SK-N-SH (cell line): ENCODE results near the gene COL23A1. TPM values are rescaled to one million over a fixed set of nuclear protein-coding genes. Genes with fewer than 3 reads are reported as not detected.

Source experiments
- CTCF ChIA-PET: fragments of 300-600, 350-600 bp; formaldehyde crosslinking; extraction: SDS; loops from one replicate; lab custom pipeline; 2021; lab: Yijun Ruan, JAX
- POLR2A ChIA-PET: fragments of 350-600 bp; sonication (Branson Sonifier 250); formaldehyde crosslinking; extraction: SDS; loops from one replicate; lab custom pipeline; 2020; ENCODE audit warnings: antibody characterized with exemption, inconsistent platforms; lab: Yijun Ruan, JAX
- DNase-seq: peaks from one replicate; pipeline ENCODE4 v3.0.0; 2012
- H2AFZ ChIP-seq: fragments of 200-600 bp; sonication (generic); 2 replicates; pipeline ENCODE4 v1.8.1; 2016; ENCODE audit warnings: antibody characterized with exemption, mild to moderate bottlenecking, low read depth
- H3F3A ChIP-seq: fragments of 200-600 bp; sonication (generic); replicated peaks from 2 replicates; pipeline ENCODE3; 2016; ENCODE audit warnings: antibody characterized with exemption, mild to moderate bottlenecking; ENCODE audit not compliant: insufficient read depth
- H3K27ac ChIP-seq, 2 experiments: fragments of 200-500 bp in 1 of 2; fragments of 200-600 bp in 1 of 2; sonication (Bioruptor generic) in 1 of 2; sonication (generic), shearing (Covaris generic) in 1 of 2; 2 replicates each; pipeline versions ENCODE4 v1.5.1 to v1.6.1; 2014 to 2016; ENCODE audit warnings: low read depth in 2 of 2, inconsistent platforms in 1 of 2, low read length in 1 of 2, mild to moderate bottlenecking in 1 of 2, mixed read lengths in 1 of 2
- H3K27me3 ChIP-seq: fragments of 200-600 bp; sonication (generic), shearing (Covaris generic); 2 replicates; pipeline ENCODE4 v1.6.1; 2016; ENCODE audit warnings: mixed run types; ENCODE audit not compliant: insufficient read depth
- H3K36me3 ChIP-seq, 2 experiments: fragments of 200-500 bp in 1 of 2; fragments of 200-600 bp in 1 of 2; sonication (Bioruptor generic) in 1 of 2; sonication (generic) in 1 of 2; replicated peaks in 1 of 2; 2 replicates each; pipeline versions ENCODE3 to v1.5.1; 2014 to 2016; ENCODE audit warnings: low read length in 1 of 2, mild to moderate bottlenecking in 1 of 2; ENCODE audit not compliant: insufficient read depth in 2 of 2, control insufficient read depth in 1 of 2
- H3K4me1 ChIP-seq, 2 experiments: fragments of 200-500 bp in 1 of 2; fragments of 200-600 bp in 1 of 2; sonication (Bioruptor generic) in 1 of 2; sonication (generic), shearing (Covaris generic) in 1 of 2; 2 replicates each; pipeline versions ENCODE4 v1.5.1 to v1.6.1; 2014 to 2016; ENCODE audit warnings: low read depth in 1 of 2, low read length in 1 of 2, mixed run types in 1 of 2; ENCODE audit not compliant: insufficient read depth in 2 of 2, control insufficient read depth in 1 of 2
- H3K4me2 ChIP-seq: fragments of 200-600 bp; sonication (generic), shearing (Covaris generic); 2 replicates; pipeline ENCODE4 v1.6.1; 2017; ENCODE audit warnings: mixed run types
- H3K4me3 ChIP-seq, 2 experiments: fragments of 200-500 bp in 1 of 2; fragments of 200-600 bp in 1 of 2; sonication (Bioruptor generic) in 1 of 2; sonication (generic), shearing (Covaris generic) in 1 of 2; 2 replicates each; pipeline versions ENCODE4 v1.5.1 to v1.8.1; 2014 to 2016; ENCODE audit warnings: low read depth in 2 of 2, inconsistent platforms in 1 of 2, low read length in 1 of 2, mild to moderate bottlenecking in 1 of 2, mixed read lengths in 1 of 2, moderate library complexity in 1 of 2
- H3K79me2 ChIP-seq: fragments of 200-600 bp; sonication (generic); 2 replicates; pipeline ENCODE4 v1.8.1; 2017; ENCODE audit warnings: mild to moderate bottlenecking; ENCODE audit not compliant: insufficient read depth
- H3K9ac ChIP-seq: fragments of 200-600 bp; sonication (generic); 2 replicates; pipeline ENCODE4 v1.6.1; 2017; ENCODE audit warnings: mixed run types
- H3K9me2 ChIP-seq: fragments of 200-600 bp; sonication (generic); 2 replicates; pipeline ENCODE4 v1.6.1; 2017; ENCODE audit warnings: mixed run types
- H3K9me3 ChIP-seq: fragments of 200-600 bp; sonication (generic); 2 replicates; pipeline ENCODE4 v1.6.1; 2017; ENCODE audit warnings: mixed run types, mild to moderate bottlenecking, moderate library complexity
- H4K20me1 ChIP-seq: fragments of 200-600 bp; sonication (generic); 2 replicates; pipeline ENCODE4 v1.6.1; 2017; ENCODE audit warnings: mild to moderate bottlenecking, mixed run types; ENCODE audit not compliant: insufficient read depth
- EZH2phosphoT487 ChIP-seq: fragments of 200-600 bp; sonication (generic); IDR thresholded peaks from 2 replicates; pipeline ENCODE4 v1.6.1; 2017; ENCODE audit warnings: low read depth, mixed run types, mild to moderate bottlenecking, antibody characterized with exemption, moderate library complexity, borderline replicate concordance
- GATA2 ChIP-seq: sonication (generic); formaldehyde crosslinking; IDR thresholded peaks from 2 replicates; pipeline ENCODE4 v1.5.0; 2020; ENCODE audit warnings: mild to moderate bottlenecking, missing genetic modification reagents
- MEF2A ChIP-seq: IDR thresholded peaks from 2 replicates; pipeline ENCODE4 v1.4.0; 2012; ENCODE audit warnings: low read depth, borderline replicate concordance
- RXRA ChIP-seq: IDR thresholded peaks from 2 replicates; pipeline ENCODE4 v1.4.0; 2012; ENCODE audit warnings: low read depth, mild to moderate bottlenecking, borderline replicate concordance
- TAF1 ChIP-seq: IDR thresholded peaks from 2 replicates; pipeline ENCODE4 v1.6.1; 2012; ENCODE audit warnings: low read depth, mild to moderate bottlenecking, low read length, moderate library complexity, borderline replicate concordance
- WGBS: methylation state at CpG from one replicate; pipeline ENCODE4 v1.1.6; 2017; ENCODE audit warnings: low lambda C conversion rate; 5-methylcytosine and 5-hydroxymethylcytosine counted together
- polyA plus RNA-seq, 3 experiments: library from polyadenylated mRNA; depleted of rRNA; stranded (reverse); fragments of >200 nt; gene quantifications; 2 replicates each; pipeline ENCODE4 v1.2.3, GENCODE V29; 2012
- TF ChIP-seq, protein P1 (sequence below): fragments of 200-600 bp; sonication (generic); IDR thresholded peaks from 2 replicates; pipeline ENCODE4 v1.6.1; 2017; ENCODE audit warnings: antibody characterized with exemption, mild to moderate bottlenecking, moderate library complexity
- TF ChIP-seq, protein P2 (sequence below): IDR thresholded peaks from 2 replicates; pipeline ENCODE4 v1.4.0; 2012; ENCODE audit warnings: low read depth, borderline replicate concordance

COL23A1 gene
- polyA plus RNA-seq, 1 of the 3 experiments (the other 2 are of a cell fraction), result 0.10 TPM

DNA sequence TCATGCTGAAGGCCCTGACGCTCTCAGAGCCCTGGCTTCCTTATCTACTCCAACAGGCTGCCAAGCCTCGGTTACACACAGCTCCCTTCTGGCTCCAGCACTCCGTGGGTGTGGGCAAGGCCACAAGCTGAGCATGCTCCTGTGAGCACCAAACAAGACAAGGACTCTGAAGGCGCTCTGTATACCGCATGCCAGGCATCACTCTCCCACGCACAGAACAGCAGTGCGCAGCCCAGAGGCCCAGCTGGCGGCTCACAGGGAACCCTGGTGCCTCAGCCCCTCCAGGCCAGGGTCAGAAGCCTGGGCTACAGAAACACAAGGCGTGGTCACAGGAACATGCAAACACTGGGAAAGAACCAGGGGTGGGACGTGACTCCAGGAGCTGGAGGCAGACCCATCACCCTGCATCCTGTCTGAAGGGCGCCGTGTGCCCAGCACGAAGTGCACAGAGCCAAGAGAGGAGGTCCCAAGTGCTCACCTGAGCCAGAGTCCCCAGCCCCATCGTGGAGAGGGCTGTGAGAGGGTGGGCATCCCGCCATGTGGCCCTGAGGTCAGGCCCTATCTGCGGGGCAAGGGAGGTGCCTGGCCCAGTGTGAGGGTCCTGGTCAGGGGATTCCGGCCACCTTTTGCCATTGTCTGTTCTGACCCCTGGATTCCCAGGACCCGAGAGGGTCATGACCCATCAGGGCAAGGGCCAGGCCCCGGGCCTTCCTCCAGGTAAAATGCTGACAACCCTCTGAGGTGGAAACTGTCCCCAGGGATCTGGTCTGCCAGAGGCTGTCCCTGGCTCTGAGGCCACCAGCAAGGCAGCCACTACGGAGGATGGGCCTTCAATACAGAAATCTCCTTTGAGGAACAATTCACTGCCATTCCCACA is 54.7 kb downstream of the COL23A1 start (continued):
- TF ChIP-seq, protein P1, sequence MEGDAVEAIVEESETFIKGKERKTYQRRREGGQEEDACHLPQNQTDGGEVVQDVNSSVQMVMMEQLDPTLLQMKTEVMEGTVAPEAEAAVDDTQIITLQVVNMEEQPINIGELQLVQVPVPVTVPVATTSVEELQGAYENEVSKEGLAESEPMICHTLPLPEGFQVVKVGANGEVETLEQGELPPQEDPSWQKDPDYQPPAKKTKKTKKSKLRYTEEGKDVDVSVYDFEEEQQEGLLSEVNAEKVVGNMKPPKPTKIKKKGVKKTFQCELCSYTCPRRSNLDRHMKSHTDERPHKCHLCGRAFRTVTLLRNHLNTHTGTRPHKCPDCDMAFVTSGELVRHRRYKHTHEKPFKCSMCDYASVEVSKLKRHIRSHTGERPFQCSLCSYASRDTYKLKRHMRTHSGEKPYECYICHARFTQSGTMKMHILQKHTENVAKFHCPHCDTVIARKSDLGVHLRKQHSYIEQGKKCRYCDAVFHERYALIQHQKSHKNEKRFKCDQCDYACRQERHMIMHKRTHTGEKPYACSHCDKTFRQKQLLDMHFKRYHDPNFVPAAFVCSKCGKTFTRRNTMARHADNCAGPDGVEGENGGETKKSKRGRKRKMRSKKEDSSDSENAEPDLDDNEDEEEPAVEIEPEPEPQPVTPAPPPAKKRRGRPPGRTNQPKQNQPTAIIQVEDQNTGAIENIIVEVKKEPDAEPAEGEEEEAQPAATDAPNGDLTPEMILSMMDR, result no peak
- no peak for TF ChIP-seq MEF2A

DNA sequence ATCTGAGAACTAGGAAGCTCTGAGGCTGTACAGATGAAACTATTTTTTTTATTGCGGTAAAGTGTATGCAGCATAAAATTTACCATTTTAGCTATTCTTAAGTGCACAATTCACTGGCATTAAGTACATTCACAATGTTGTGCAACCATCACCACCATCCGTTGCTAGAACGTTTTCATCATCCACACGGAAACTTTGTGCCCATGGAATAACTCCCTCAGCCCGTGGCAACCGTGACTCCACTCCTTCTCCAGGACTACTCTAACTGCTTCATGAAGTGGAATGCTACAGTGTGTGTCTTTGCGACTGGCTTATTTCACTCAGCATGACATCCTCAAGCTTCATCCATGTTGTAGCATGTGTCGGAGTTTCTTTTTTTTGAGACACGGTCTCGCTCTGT is 57.1 kb downstream of the COL23A1 start:
- Histone ChIP-seq H3K9me3 (no peaks in the 10 kb centered on the region; the same call in 1 of the 2 replicates), H3F3A (no peaks in the 10 kb centered on the region), H3K79me2 (no peaks in the 10 kb centered on the region), H3K27me3 (no peaks in the 10 kb centered on the region), H3K9ac (no peak overlapping the region), H3K36me3 (no peaks in the 10 kb centered on the region), H3K4me1 (peaks cover 0 to 49% of the 10 kb centered on the region in 2 experiments; a peak in 1 of 4 replicates), H3K4me2 (no peak overlapping the region), H3K9me2 (no peaks in the 10 kb centered on the region), H4K20me1 (no peaks in the 10 kb centered on the region)
- CTCF ChIA-PET, result interaction anchor here (1.5 to 1.6 kb wide), 2 partner anchors 71 to 253 kb away, joined by 3 to 5 read pairs; no protein-coding TSS in a partner anchor
- no peak for DNase-seq
- 71% methylated on average over 10 of the region's 10 CpGs for WGBS
- POLR2A ChIA-PET, result no interaction called here
- TF ChIP-seq TAF1 (no peak), GATA2 (CRISPR knock-in tag) (no peak), EZH2phosphoT487 (no peak)
- TF ChIP-seq, all 33 proteins: peak for 0
- Histone ChIP-seq H3K27ac (no peak overlapping the region), H2AFZ (no peak overlapping the region), H3K4me3 (no peak overlapping the region)

DNA sequence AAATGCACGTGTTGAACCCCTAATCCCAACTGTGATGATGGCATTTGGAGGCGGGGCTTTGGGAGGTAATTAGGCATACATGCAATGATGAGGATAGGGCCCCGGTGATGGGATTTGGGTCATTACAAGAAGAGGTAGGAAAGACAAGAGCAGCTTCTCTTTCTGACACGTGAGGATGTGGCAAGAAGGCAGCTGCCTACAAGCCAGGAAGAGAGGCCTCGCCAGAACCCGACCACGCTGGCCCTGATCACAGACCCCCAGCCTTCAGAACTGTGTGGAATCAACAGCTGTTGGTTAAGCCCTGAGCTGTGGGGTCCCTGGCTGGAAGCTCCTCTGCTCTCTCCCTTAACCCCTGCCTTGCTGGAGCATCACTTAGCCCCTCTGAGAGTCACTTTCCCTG is 57.5 kb downstream of the COL23A1 start:
- POLR2A ChIA-PET, result no interaction called here

More for the DNA sequence above, 57.5 kb downstream of the COL23A1 start:
- no peaks in the 10 kb centered on the region for H3K9me2 ChIP-seq
- H3K27ac ChIP-seq, result no peak overlapping the region
- no peaks in the 10 kb centered on the region for H3K79me2 ChIP-seq
- H3K4me3 ChIP-seq, result no peak overlapping the region
- TF ChIP-seq, protein P2, sequence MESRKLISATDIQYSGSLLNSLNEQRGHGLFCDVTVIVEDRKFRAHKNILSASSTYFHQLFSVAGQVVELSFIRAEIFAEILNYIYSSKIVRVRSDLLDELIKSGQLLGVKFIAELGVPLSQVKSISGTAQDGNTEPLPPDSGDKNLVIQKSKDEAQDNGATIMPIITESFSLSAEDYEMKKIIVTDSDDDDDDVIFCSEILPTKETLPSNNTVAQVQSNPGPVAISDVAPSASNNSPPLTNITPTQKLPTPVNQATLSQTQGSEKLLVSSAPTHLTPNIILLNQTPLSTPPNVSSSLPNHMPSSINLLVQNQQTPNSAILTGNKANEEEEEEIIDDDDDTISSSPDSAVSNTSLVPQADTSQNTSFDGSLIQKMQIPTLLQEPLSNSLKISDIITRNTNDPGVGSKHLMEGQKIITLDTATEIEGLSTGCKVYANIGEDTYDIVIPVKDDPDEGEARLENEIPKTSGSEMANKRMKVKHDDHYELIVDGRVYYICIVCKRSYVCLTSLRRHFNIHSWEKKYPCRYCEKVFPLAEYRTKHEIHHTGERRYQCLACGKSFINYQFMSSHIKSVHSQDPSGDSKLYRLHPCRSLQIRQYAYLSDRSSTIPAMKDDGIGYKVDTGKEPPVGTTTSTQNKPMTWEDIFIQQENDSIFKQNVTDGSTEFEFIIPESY, result no peak
- TF ChIP-seq, protein P1, result no peak
- no peak for TF ChIP-seq RXRA
- H3K9ac ChIP-seq, result no peak overlapping the region
- H3K36me3 ChIP-seq, result no peaks in the 10 kb centered on the region
- CTCF ChIA-PET, result interaction anchor here (1.5 to 1.6 kb wide), 2 partner anchors 71 to 253 kb away, joined by 3 to 5 read pairs; no protein-coding TSS in a partner anchor
- H3K4me2 ChIP-seq, result no peak overlapping the region
- no peak overlapping the region for H2AFZ ChIP-seq
- H4K20me1 ChIP-seq, result no peaks in the 10 kb centered on the region
- WGBS, result 48% methylated on average over 7 of the region's 7 CpGs
- no peaks in the 10 kb centered on the region; the same call in 1 of the 2 replicates for H3K9me3 ChIP-seq
- no peaks in the 10 kb centered on the region for H3K27me3 ChIP-seq
- H3F3A ChIP-seq, result no peaks in the 10 kb centered on the region
- DNase-seq, result no peak
- H3K4me1 ChIP-seq, result peaks cover 0 to 48% of the 10 kb centered on the region in 2 experiments; a peak in 1 of 4 replicates
